Measurements from ENCODE around the gene GORASP2. TPM values are rescaled to one million over a fixed set of nuclear protein-coding genes. Genes with fewer than 3 reads are reported as not detected.

GORASP2 gene
- total RNA-seq, 2 donors from 2014 or later, result 67.6 to 81.1 TPM

- 96% methylated on average over 8 of the region's 8 CpGs for WGBS
- no peak overlapping the region for H3K4me3 ChIP-seq
- no peaks in the 10 kb centered on the region for H3K4me1 ChIP-seq (replicated peaks)
- H3K27me3 ChIP-seq (replicated peaks; ENCODE audit: insufficient read depth), result no peaks in the 10 kb centered on the region
- no peak for DNase-seq (ENCODE audit: low spot score)
- intact Hi-C loops (cut with DNase I), result no loop called here
- H3K9me3 ChIP-seq, result no peaks in the 10 kb centered on the region
- H3K27ac ChIP-seq, result no peak overlapping the region
- H3K36me3 ChIP-seq, result no peaks in the 10 kb centered on the region
- TF ChIP-seq POLR2AphosphoS5 (IDR thresholded peaks at IDR 0.05) (no peak), POLR2A (IDR thresholded peaks at IDR 0.05) (no peak), CTCF (IDR thresholded peaks at IDR 0.05) (no peak)
Measured at GRCh38 chr2:170986566-170987258, 57.7 kb downstream of the GORASP2 start.

GRCh38 chr2:170991398-170992182, 62.5 kb downstream of the GORASP2 start:
- no peak for DNase-seq (ENCODE audit: low spot score)
- H3K9me3 ChIP-seq, result no peaks in the 10 kb centered on the region
- no peaks in the 10 kb centered on the region for H3K27me3 ChIP-seq (replicated peaks; ENCODE audit: insufficient read depth)
- H3K36me3 ChIP-seq, result no peaks in the 10 kb centered on the region
- WGBS, result 95% methylated on average over 5 of the region's 5 CpGs
- intact Hi-C loops (cut with DNase I), result no loop called here
- no peaks in the 10 kb centered on the region for H3K4me1 ChIP-seq (replicated peaks)
- no peak overlapping the region for H3K27ac ChIP-seq
- no peak overlapping the region for H3K4me3 ChIP-seq
- TF ChIP-seq POLR2A (IDR thresholded peaks at IDR 0.05), result no peak
- no peak for TF ChIP-seq POLR2AphosphoS5 (IDR thresholded peaks at IDR 0.05)
- TF ChIP-seq CTCF (IDR thresholded peaks at IDR 0.05), result no peak

- Histone ChIP-seq H3K36me3 (no peaks in the 10 kb centered on the region), H3K4me3 (no peak overlapping the region), H3K27me3 (replicated peaks; ENCODE audit: insufficient read depth) (no peaks in the 10 kb centered on the region), H3K4me1 (replicated peaks) (no peaks in the 10 kb centered on the region), H3K9me3 (no peaks in the 10 kb centered on the region), H3K27ac (no peak overlapping the region)
- no peak for TF ChIP-seq CTCF (IDR thresholded peaks at IDR 0.05)
- no peak for TF ChIP-seq POLR2AphosphoS5 (IDR thresholded peaks at IDR 0.05)
- TF ChIP-seq POLR2A (IDR thresholded peaks at IDR 0.05), result no peak
- intact Hi-C loops (cut with DNase I), result no loop called here
- no peak for DNase-seq (ENCODE audit: low spot score)
- WGBS, result 75% methylated on average over 2 of the region's 2 CpGs
Measured at GRCh38 chr2:170996316-170996715, 67.3 kb downstream of the GORASP2 start.

- intact Hi-C loops (cut with DNase I), result no loop called here
- Histone ChIP-seq H3K4me1 (replicated peaks) (no peaks in the 10 kb centered on the region), H3K4me3 (no peak overlapping the region), H3K36me3 (no peaks in the 10 kb centered on the region), H3K27me3 (replicated peaks; ENCODE audit: insufficient read depth) (no peaks in the 10 kb centered on the region), H3K27ac (no peak overlapping the region), H3K9me3 (no peaks in the 10 kb centered on the region)
- 71% methylated on average over 5 of the region's 5 CpGs for WGBS
- TF ChIP-seq POLR2AphosphoS5 (IDR thresholded peaks at IDR 0.05) (peak; percentile 5), POLR2A (IDR thresholded peaks at IDR 0.05) (no peak)
- DNase-seq (ENCODE audit: low spot score), result no peak
Measured at GRCh38 chr2:170997893-170998597, 69.0 kb downstream of the GORASP2 start.

GRCh38 chr2:170999654-171000053, 70.6 kb downstream of the GORASP2 start:
- Histone ChIP-seq H3K27me3 (replicated peaks; ENCODE audit: insufficient read depth) (no peaks in the 10 kb centered on the region), H3K36me3 (no peaks in the 10 kb centered on the region), H3K4me1 (replicated peaks) (no peaks in the 10 kb centered on the region), H3K4me3 (no peak overlapping the region), H3K27ac (no peak overlapping the region), H3K9me3 (no peaks in the 10 kb centered on the region)
- no peak for TF ChIP-seq CTCF (IDR thresholded peaks at IDR 0.05)
- TF ChIP-seq POLR2A (IDR thresholded peaks at IDR 0.05), result no peak
- no peak for TF ChIP-seq POLR2AphosphoS5 (IDR thresholded peaks at IDR 0.05)
- intact Hi-C loops (cut with DNase I), result no loop called here
- WGBS, result 88% methylated on average over 6 of the region's 6 CpGs
- DNase-seq (ENCODE audit: low spot score), result no peak
